ENCODE results near the gene MORN5.

Gene MORN5

DNA sequence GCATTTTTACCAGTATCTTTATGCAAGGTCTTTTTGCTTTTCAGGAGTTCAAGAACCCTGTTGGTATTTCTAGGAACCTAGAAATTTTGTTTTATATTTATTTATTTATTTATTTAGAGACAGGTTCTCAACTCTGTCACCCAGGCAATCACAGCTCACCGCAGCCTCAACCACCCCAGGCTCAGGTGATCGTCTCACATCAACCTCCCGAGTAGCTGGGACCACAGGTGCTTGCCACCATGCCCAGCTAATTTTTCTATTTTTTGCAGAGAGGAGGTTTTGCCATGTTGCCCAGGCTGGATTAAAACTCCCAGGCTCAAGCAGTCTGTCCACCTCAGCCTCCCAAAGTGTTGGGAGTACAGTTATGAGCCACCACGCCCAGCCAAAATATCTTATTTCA lies 36.2 kb downstream of the MORN5 start:
- Histone ChIP-seq H3K27ac (ENCODE audit: low read depth, low read length) (no peak overlapping the region), H3K36me3 (ENCODE audit: insufficient read depth, low read length) (no peaks in the 10 kb centered on the region), H3K9ac (ENCODE audit: low read depth, low read length) (no peak overlapping the region), H3K4me3 (ENCODE audit: low read length) (no peak overlapping the region), H3K9me3 (ENCODE audit: insufficient read depth, low read depth, low read length) (no peaks in the 10 kb centered on the region), H3K27me3 (ENCODE audit: insufficient read depth, low read length) (no peaks in the 10 kb centered on the region), H3K4me1 (ENCODE audit: insufficient read depth, low read length) (peaks cover 15% of the 10 kb centered on the region; the same call in 1 of the 2 replicates)
- 93% methylated on average over 4 of the region's 4 CpGs for WGBS

DNA sequence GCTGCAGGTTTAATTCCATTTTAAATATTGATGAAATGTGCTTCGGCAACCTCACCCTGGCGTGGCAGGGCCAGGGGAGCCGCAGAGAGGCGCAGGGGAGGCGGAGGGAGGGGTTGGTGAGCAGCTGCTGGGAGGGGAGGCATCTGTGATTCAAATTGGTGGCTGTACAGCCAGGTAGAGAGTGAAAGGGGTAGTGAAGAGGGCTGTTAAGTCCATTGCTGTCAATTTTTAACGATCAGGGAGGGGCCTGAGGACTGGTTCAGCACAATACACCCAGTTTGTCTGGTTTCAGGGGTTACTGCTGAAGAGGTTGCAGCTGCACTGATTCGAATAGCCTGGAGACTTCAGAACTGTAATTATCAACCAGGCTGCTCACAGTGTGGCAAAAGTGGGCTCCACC lies 37.7 kb downstream of the MORN5 start:
- H3K9me3 ChIP-seq (ENCODE audit: insufficient read depth, low read depth, low read length): no peaks in the 10 kb centered on the region
- no peak overlapping the region for H3K27ac ChIP-seq (ENCODE audit: low read depth, low read length)
- H3K27me3 ChIP-seq (ENCODE audit: insufficient read depth, low read length): no peaks in the 10 kb centered on the region
- H3K4me3 ChIP-seq (ENCODE audit: low read length): no peak overlapping the region
- H3K36me3 ChIP-seq (ENCODE audit: insufficient read depth, low read length): no peaks in the 10 kb centered on the region
- peaks cover 9% of the 10 kb centered on the region; the same call in 1 of the 2 replicates for H3K4me1 ChIP-seq (ENCODE audit: insufficient read depth, low read length)
- H3K9ac ChIP-seq (ENCODE audit: low read depth, low read length): no peak overlapping the region
- 73% methylated on average over 7 of the region's 7 CpGs for WGBS

DNA sequence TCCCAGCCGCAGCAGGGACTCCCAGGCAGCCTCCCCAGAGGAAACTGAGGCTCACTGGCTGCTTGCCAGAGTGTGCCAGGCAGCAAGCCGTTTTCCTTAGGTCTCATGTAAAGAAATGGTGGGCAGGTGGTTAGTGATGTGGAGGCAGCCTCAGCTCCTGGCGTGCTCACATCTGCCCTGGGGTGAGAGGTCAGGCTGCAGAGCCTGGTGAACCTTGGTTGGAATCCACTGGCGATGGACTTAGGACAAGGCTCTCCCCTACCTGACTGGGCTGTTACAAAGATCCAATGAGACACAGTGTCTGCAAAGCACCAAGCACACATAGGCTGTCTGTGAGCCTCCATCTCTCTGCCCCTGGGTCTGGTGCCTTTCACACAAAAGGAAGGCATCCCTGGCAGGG lies 38.2 kb downstream of the MORN5 start:
- H3K9me3 ChIP-seq (ENCODE audit: insufficient read depth, low read depth, low read length): no peaks in the 10 kb centered on the region
- H3K4me1 ChIP-seq (ENCODE audit: insufficient read depth, low read length): peaks cover 9% of the 10 kb centered on the region; the same call in 1 of the 2 replicates
- no peaks in the 10 kb centered on the region for H3K27me3 ChIP-seq (ENCODE audit: insufficient read depth, low read length)
- 88% methylated on average over 4 of the region's 4 CpGs for WGBS
- H3K36me3 ChIP-seq (ENCODE audit: insufficient read depth, low read length): no peaks in the 10 kb centered on the region
- H3K9ac ChIP-seq (ENCODE audit: low read depth, low read length): no peak overlapping the region
- H3K4me3 ChIP-seq (ENCODE audit: low read length): no peak overlapping the region
- H3K27ac ChIP-seq (ENCODE audit: low read depth, low read length): no peak overlapping the region

DNA sequence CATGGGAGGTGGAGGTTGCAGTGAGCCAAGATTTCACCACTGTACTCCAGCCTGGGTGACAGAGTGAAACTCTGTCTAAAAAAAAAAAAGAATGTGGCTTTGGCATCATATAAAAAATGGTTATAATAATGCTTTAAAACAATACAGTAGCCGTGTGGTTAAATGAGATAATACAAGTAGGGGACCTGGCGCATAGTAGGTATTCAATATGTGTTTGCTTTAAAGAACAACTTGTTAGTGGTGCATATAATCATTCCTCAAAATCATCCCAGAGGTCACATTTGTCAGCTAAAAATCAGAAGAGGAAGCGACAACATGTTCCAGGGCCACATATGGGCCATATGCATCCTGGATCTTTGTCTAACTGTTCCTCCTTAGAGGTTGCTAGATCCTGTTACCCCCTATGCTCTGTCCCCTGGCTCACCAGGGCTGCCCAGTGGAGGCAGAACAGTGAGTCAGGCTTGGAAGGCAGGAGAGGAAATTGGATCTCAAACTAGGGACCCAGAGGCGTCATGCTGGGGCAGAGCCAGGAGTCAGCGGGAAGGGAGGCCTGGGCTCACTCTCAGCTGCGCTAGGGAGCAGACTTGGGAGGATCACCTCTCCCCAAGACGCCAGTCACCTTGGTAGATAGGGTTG lies 41.4 kb downstream of the MORN5 start:
- H3K9me3 ChIP-seq (ENCODE audit: insufficient read depth, low read depth, low read length): no peaks in the 10 kb centered on the region
- no peaks in the 10 kb centered on the region for H3K36me3 ChIP-seq (ENCODE audit: insufficient read depth, low read length)
- H3K27me3 ChIP-seq (ENCODE audit: insufficient read depth, low read length): no peaks in the 10 kb centered on the region
- no peak overlapping the region for H3K27ac ChIP-seq (ENCODE audit: low read depth, low read length)
- no peak overlapping the region for H3K9ac ChIP-seq (ENCODE audit: low read depth, low read length)
- WGBS: 94% methylated on average over 7 of the region's 7 CpGs
- peaks cover 17% of the 10 kb centered on the region for H3K4me1 ChIP-seq (ENCODE audit: insufficient read depth, low read length)
- H3K4me3 ChIP-seq (ENCODE audit: low read length): no peak overlapping the region

DNA sequence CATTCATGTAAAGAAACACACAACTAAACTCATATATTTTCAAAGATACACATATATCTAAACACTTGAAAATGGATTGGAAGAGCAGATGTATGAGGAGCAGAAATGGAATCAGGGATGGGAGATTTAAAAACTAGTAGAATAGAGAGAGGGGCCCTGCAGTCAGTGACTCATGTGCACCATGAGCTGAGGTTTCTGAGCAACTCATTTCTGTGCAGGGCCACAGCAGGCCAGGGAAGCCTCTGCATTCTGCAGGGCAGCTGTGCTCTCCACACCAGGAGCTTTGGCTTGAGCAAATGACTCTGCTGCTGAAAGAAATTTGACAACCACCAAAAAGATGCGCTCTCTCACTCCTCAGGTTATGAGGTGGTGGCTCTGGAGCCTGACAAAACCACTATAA lies 41.9 kb downstream of the MORN5 start:
- no peaks in the 10 kb centered on the region for H3K36me3 ChIP-seq (ENCODE audit: insufficient read depth, low read length)
- H3K4me1 ChIP-seq (ENCODE audit: insufficient read depth, low read length): peaks cover 17% of the 10 kb centered on the region
- H3K27ac ChIP-seq (ENCODE audit: low read depth, low read length): no peak overlapping the region
- WGBS: 94% methylated on average over 1 of the region's 1 CpG
- H3K4me3 ChIP-seq (ENCODE audit: low read length): no peak overlapping the region
- H3K27me3 ChIP-seq (ENCODE audit: insufficient read depth, low read length): no peaks in the 10 kb centered on the region
- no peak overlapping the region for H3K9ac ChIP-seq (ENCODE audit: low read depth, low read length)
- H3K9me3 ChIP-seq (ENCODE audit: insufficient read depth, low read depth, low read length): no peaks in the 10 kb centered on the region

DNA sequence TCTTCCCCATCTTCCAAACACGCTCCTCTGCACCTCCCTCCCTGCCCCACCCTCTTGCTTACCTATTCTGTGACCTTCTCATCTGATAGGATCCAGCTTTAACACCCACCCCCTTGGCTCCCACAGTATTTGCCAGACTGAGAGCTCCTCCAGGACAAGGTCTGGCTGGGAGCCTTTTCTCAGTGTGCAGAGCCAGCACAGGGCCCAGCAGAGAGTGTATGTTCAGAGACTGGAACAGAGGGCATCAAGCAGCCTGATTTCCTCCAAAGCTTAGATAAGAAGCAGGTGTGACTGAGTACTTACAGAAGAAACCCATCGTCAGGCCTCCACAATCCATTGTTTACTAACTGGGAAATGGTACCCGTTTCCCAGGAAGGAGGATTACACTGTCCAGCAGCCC lies 42.4 kb downstream of the MORN5 start:
- H3K4me1 ChIP-seq (ENCODE audit: insufficient read depth, low read length): peaks cover 17% of the 10 kb centered on the region
- no peak overlapping the region for H3K27ac ChIP-seq (ENCODE audit: low read depth, low read length)
- H3K27me3 ChIP-seq (ENCODE audit: insufficient read depth, low read length): no peaks in the 10 kb centered on the region
- WGBS: 90% methylated on average over 3 of the region's 3 CpGs
- H3K9ac ChIP-seq (ENCODE audit: low read depth, low read length): no peak overlapping the region
- no peak overlapping the region for H3K4me3 ChIP-seq (ENCODE audit: low read length)
- H3K36me3 ChIP-seq (ENCODE audit: insufficient read depth, low read length): no peaks in the 10 kb centered on the region
- H3K9me3 ChIP-seq (ENCODE audit: insufficient read depth, low read depth, low read length): no peaks in the 10 kb centered on the region

DNA sequence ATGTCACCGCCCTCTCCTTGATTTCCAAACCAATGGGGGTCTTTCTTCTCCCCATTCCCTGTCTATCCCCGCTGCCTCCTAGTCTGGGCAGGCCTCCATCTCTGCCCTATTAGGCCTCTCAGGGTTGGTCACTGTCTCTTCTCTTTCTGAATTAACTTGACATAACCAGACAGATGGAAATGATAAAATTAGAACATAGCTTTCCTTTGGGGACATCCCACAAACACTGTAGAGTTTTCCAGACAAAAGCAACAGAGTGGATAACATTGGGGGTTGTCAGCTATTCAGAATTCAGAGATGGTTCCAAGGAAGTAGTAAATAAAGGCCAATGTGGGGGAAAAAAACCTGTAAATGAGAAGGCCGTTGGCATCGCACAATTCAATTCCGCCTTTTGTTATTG lies 44.3 kb downstream of the MORN5 start:
- Histone ChIP-seq H3K4me3 (ENCODE audit: low read length) (no peak overlapping the region), H3K27ac (ENCODE audit: low read depth, low read length) (no peak overlapping the region)
- WGBS: 68% methylated on average over 5 of the region's 5 CpGs

DNA sequence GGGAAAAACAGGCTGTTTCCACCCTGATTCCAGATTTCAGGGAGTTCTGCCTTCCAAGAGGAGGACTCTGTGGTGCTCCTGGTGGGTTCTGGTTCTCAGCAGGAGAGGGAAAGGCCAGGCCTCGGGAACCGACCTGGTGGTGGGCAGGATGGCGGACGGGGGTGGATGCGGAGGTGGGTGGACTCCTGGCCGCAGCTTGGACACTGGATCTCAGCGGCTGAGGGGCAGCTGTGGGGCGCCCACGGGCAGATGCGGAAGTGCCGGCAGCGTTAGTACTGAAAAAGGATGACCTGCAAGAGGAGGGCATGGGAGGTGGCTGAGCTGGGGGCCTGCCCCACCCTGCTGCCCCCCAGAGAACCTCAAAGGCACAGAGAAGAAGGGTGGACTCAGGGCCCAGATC lies 44.8 kb downstream of the MORN5 start:
- no peak overlapping the region for H3K4me3 ChIP-seq (ENCODE audit: low read length)
- WGBS: 82% methylated on average over 12 of the region's 12 CpGs
- peaks cover 9% of the 10 kb centered on the region; the same call in 1 of the 2 replicates for H3K4me1 ChIP-seq (ENCODE audit: insufficient read depth, low read length)
- no peak overlapping the region for H3K27ac ChIP-seq (ENCODE audit: low read depth, low read length)
- H3K9me3 ChIP-seq (ENCODE audit: insufficient read depth, low read depth, low read length): no peaks in the 10 kb centered on the region
- no peaks in the 10 kb centered on the region for H3K36me3 ChIP-seq (ENCODE audit: insufficient read depth, low read length)
- H3K9ac ChIP-seq (ENCODE audit: low read depth, low read length): no peak overlapping the region
- no peaks in the 10 kb centered on the region; the same call in 1 of the 2 replicates for H3K27me3 ChIP-seq (ENCODE audit: insufficient read depth, low read length)

More for the DNA sequence above, 44.3 kb downstream of the MORN5 start:
- Histone ChIP-seq H3K27me3 (ENCODE audit: insufficient read depth, low read length) (no peaks in the 10 kb centered on the region; the same call in 1 of the 2 replicates), H3K9me3 (ENCODE audit: insufficient read depth, low read depth, low read length) (no peaks in the 10 kb centered on the region), H3K9ac (ENCODE audit: low read depth, low read length) (no peak overlapping the region), H3K36me3 (ENCODE audit: insufficient read depth, low read length) (no peaks in the 10 kb centered on the region), H3K4me1 (ENCODE audit: insufficient read depth, low read length) (peaks cover 9% of the 10 kb centered on the region; the same call in 1 of the 2 replicates)

DNA sequence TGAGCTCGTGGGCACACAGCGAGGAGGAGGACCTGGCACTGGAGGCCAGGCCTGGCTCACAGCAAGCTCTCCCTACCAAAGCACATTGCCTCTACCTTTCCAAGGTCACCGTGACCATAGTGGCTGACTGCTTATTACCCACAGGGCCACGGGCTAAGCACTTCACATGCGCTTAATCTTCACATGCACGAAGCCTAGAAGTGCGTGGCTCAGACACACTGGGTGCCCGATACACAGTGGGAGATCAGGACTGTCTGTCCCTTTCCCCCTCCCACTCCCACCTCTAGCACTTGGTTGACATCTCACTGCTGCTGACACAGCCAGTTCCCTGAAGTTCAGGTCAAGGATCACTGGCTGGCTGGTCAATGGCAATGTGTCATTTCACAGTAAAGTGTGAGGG lies 45.5 kb downstream of the MORN5 start:
- no peak overlapping the region for H3K4me3 ChIP-seq (ENCODE audit: low read length)
- H3K4me1 ChIP-seq (ENCODE audit: insufficient read depth, low read length): peaks cover 9% of the 10 kb centered on the region; the same call in 1 of the 2 replicates
- no peaks in the 10 kb centered on the region for H3K36me3 ChIP-seq (ENCODE audit: insufficient read depth, low read length)
- WGBS: 93% methylated on average over 8 of the region's 8 CpGs
- H3K9ac ChIP-seq (ENCODE audit: low read depth, low read length): no peak overlapping the region
- H3K27me3 ChIP-seq (ENCODE audit: insufficient read depth, low read length): peaks cover 2% of the 10 kb centered on the region
- H3K27ac ChIP-seq (ENCODE audit: low read depth, low read length): no peak overlapping the region
- no peaks in the 10 kb centered on the region for H3K9me3 ChIP-seq (ENCODE audit: insufficient read depth, low read depth, low read length)

DNA sequence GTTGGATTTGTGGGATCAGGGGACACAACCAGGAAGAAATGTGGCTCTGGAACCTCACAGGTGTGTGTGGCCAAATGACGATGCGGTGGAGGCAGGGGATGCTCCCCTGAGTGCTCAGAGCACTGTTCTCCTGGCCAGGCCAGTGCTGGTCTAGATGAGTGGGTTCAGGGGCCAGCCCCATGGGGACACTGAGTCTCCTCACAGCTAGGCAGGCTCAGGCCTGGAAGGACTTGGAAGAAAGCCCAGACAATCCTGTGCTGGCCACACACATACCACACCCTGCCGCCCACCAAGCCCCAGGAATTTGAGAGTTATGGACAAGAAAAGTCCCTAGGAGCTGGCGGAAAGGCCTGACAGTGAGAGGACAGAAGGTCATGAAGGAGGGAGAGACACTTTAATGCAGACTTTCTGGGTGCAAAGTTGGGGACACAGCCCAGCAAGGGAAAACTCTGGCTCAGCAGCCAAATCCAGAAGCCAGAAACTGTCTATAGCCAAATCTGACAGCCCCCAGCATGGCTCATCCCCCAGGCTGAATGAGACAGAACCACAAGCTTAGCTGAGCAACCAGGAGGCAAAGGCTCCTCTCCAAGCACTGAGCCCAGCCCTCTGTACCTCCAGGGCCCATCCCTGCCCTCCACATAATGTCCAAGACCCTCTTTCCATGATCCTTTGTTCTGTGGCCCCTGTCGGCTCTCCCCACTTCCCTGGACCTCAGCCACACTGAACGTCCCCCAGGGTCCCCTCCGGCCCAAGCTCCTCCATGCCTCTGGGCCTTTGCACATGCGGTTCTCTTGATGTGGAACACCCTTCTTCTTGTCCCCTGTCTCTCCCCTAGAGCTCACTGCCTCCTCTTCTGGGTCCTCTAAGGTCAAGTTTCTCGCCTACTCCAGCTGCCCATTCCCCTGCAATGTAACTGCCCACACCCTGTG lies 46.7 kb downstream of the MORN5 start:
- H3K9ac ChIP-seq (ENCODE audit: low read depth, low read length): no peak overlapping the region
- no peak overlapping the region for H3K27ac ChIP-seq (ENCODE audit: low read depth, low read length)
- H3K4me1 ChIP-seq (ENCODE audit: insufficient read depth, low read length): peaks cover 9% of the 10 kb centered on the region; the same call in 1 of the 2 replicates
- peaks cover 14% of the 10 kb centered on the region for H3K27me3 ChIP-seq (ENCODE audit: insufficient read depth, low read length)
- no peak overlapping the region for H3K4me3 ChIP-seq (ENCODE audit: low read length)
- no peaks in the 10 kb centered on the region for H3K9me3 ChIP-seq (ENCODE audit: insufficient read depth, low read depth, low read length)
- WGBS: 92% methylated on average over 9 of the region's 9 CpGs
- no peaks in the 10 kb centered on the region for H3K36me3 ChIP-seq (ENCODE audit: insufficient read depth, low read length)

DNA sequence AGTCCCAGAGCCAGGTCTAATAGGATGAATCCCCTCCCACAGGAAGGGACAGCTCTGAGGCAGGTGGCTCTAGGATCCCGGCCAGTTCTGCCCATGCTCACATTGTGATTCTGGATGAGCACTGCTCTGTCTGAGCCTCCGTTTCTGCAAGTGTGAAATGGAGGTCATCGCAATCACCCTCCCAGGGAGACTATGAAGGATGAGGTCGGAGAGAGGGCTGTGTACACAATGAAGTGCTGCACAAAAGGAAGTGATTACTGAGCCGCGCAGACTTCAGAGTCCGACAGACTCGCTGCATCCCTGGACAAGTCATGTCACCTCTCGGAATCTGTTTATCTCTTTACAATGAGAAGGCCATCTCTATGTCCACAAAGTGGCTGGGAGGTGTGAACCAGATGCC lies 47.4 kb downstream of the MORN5 start:
- Histone ChIP-seq H3K4me3 (ENCODE audit: low read length) (no peak overlapping the region), H3K27me3 (ENCODE audit: insufficient read depth, low read length) (peaks cover 21% of the 10 kb centered on the region), H3K9me3 (ENCODE audit: insufficient read depth, low read depth, low read length) (no peaks in the 10 kb centered on the region), H3K36me3 (ENCODE audit: insufficient read depth, low read length) (no peaks in the 10 kb centered on the region), H3K4me1 (ENCODE audit: insufficient read depth, low read length) (peaks cover 9% of the 10 kb centered on the region; the same call in 1 of the 2 replicates), H3K9ac (ENCODE audit: low read depth, low read length) (no peak overlapping the region), H3K27ac (ENCODE audit: low read depth, low read length) (no peak overlapping the region)
- WGBS: 87% methylated on average over 9 of the region's 9 CpGs

Measured in HUES64 (cell line).